GM18870 (cell line): ENCODE results near the gene KCNMB3.
"Not testable (repeated sequence)": the region's sequence is repeated elsewhere in the genome, so short reads cannot be mapped to it uniquely, and the experiment has no call there.

Source experiments
- ATAC-seq: cut with Tn5 transposase; IDR thresholded peaks from one replicate; pipeline ENCODE4 v1.9.1; 2021; ENCODE audit warnings: moderate library complexity; ENCODE audit not compliant: unreplicated experiment

The KCNMB3 gene

GRCh38 chr3:179250803-179251476 is at the start of gene KCNMB3:
Gene KCNMB3 (minus strand): TSS chr3:179251114. CDS start chr3:179250990, 124 bp downstream.
- no peak for ATAC-seq

DNA sequence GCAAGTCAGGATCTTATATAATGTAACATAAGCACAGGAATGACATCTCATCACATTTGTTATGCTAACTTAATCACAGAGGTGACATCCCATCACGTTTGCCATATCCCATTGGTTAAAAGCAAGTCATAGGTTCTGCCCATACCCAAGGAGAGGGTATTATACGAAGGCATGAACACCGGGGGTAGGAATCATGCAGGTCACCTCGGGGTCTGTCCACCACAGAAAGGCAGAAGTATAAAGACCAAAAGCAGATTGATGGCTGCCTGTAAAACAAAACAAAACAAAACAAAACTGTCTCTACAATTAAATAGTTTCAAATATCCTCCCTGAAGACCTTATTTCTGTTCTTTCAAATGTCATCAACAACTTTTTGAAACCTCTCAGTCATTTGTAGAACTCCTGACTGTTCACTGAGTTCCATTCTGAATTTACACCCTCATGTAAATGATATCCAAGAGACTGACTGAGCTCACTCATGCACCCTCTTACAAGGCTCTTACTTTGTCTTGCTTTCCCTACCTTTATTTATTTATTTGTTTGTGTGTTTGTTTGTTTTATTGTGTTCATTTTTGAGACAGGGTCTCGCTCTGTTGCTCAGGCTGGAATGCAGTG is 49.2 kb upstream of the KCNMB3 start:
- ATAC-seq, result peak; percentile 72

- no peak for ATAC-seq
These were observed 48.4 kb upstream of the KCNMB3 start for GRCh38 chr3:179299316-179299715.

GRCh38 chr3:179297971-179298725 is 47.2 kb upstream of the KCNMB3 start:
- ATAC-seq, result no peak

DNA sequence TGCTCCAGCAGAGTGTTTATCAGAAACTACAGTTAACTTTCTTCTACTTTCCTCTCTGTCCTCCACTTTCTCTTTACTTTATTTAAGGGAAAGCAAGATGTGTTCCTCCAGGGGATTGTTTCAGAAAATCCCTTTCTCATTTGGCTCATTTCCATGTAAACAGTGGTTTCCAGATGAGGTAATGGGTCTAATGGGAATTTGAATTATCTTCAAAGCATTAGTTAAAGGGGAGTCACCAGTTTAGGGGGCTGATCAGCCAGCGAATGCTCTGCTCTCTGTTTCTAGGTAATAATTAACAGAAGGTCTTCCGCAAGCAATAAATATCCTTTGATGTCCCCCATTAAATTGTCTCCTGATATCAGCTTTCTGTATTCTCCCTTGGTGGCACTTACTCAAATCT is 41.5 kb upstream of the KCNMB3 start:
- ATAC-seq, result no peak

- ATAC-seq, result no peak
These were observed 38.4 kb upstream of the KCNMB3 start for GRCh38 chr3:179289295-179289694.

GRCh38 chr3:179288845-179289244 is 37.9 kb upstream of the KCNMB3 start:
- ATAC-seq, result no peak

DNA sequence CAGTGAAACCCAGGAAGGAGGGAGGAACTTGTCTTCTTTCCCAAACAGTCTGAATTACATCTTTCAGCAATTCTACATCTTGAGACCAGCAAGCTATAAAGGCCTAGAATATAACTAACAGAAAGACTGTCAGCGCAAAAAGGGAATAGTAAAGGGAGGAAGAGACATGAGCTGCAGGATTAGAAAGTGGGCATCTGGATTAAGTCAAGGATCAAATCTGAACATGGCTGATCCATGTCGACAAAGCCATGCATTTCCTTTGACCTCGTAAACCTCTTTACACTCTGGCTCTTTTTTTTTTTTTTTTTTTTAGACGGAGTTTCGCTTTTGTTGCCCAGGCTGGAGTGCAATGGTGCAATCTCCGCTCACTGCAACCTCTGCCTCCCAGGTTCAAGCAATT is 35.4 kb upstream of the KCNMB3 start:
- no peak for ATAC-seq

GRCh38 chr3:179281825-179282224 is 30.9 kb upstream of the KCNMB3 start:
- no peak for ATAC-seq

DNA sequence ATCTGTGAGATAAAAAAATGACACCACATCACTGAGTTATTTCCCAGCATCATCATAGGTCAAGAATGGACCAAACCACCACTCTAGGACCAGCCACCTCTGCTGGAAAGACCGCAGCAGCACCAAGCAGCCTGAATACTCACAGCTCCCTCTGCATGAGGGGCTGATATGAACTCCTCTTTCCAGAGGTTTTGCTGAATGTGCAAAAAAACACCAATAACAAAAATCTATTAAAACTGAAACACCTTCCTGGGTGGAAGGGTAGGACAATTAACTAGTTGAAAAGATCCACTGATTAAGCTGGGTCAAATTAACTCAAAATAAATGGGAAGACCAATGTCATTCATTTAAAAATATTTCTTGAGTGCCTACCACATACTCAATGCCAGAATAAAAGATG is 28.9 kb upstream of the KCNMB3 start:
- ATAC-seq, result no peak

- no peak for ATAC-seq
These were observed 28.2 kb upstream of the KCNMB3 start for GRCh38 chr3:179278932-179279693.

GRCh38 chr3:179278151-179278550 is 27.2 kb upstream of the KCNMB3 start:
- no peak for ATAC-seq

GRCh38 chr3:179276743-179277142 is 25.8 kb upstream of the KCNMB3 start:
- ATAC-seq, result no peak

DNA sequence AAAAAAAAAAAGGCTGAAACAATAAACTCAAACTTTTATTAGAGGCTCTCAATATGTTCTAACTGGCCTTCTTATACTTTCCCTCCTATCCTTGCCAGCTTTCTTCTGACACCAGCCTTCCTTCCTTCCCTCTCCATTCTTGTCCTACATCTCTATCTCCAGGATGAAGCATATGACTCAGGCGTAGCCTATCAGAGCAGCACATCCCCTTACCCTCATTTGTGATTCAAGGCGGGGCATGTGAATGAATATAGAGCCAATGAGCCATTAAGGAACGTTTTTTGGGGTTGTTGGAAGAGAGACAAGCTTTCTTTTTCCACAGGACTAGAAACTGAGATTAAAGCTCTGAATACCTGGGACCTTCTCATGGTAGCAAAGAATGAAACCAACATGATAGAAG is 25.1 kb upstream of the KCNMB3 start:
- no peak for ATAC-seq

DNA sequence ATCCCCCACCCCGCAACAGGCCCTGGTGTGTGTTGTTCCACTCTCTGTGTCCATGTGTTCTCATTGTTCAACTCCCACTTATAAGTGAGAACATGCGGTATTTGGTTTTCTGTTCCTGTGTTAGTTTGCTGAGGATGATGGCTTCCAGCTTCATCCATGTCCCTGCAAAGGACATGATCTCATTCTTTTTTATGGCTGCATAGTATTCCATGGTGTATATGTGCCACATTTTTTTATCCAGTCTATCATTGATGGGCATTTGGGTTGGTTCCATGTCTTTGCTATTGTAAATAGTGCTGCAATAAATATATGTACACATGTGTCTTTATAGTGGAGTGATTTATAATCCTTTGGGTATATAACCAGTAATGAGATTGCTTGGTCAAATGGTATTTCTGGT is 23.5 kb upstream of the KCNMB3 start:
- not testable (repeated sequence) for ATAC-seq

GRCh38 chr3:179272385-179272784 is 21.5 kb upstream of the KCNMB3 start:
- ATAC-seq, result no peak

DNA sequence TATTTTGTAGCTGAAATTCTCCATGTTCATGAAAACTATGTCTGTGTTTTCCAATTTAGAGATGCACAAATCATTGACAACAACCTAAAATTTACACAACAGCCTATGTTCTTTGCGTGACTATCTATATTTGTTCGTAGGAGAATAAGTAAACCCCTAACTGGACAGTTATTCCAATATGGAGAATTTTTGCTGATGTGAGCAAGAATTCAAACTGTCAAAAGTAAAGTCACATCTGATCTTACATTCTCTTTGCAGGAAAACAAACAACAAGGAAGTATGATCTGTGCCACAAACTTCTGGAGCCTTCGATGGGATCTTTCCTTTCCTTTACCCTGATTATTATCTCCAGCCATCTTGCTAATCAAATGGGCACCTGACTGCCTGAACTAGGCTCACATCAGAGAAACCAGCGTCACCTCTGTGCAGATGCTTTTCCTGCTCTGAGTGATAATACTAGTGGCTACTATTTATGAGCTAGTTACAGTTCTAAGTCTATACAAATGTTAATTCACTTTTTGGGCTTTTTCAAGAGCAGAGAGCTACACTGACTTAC is 18.3 kb upstream of the KCNMB3 start:
- ATAC-seq, result no peak

DNA sequence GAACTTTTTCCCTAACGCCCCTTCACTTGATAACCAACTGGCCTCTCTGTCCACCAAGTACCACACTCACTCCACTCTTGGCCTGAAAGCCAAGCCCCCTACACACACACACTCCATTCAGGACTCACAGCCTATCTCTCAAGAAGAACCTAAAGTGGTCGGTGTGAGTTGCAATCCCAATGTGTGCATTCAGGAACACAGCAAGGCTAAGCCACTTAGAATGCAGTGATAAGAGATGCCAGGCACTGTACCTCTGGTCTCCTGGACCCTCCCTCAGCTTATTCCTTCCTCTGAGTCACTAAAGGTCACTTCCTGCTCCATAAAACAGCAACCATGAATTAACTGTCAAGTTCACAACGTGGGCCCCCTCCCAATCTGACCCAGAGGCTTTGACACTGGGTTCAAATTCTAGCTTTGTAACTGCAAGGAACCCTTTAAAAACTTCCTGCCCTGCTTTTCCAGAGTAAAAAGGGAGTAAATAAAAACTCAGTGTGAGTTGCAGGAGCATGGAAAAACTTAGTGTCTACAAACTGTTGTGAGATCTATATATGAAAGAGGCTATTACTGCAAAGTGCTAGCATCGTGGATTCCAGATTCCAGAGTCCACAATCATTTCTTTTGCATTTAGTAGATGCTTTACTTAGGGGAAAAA is 17.6 kb upstream of the KCNMB3 start:
- ATAC-seq, result no peak

GRCh38 chr3:179266701-179267211 is 15.8 kb upstream of the KCNMB3 start:
- no peak for ATAC-seq

GRCh38 chr3:179265875-179266274 is 15.0 kb upstream of the KCNMB3 start:
- peak; percentile 65 for ATAC-seq
